GM12801 (cell line): ENCODE results near the gene GPS1.

Source experiments
- CTCF ChIP-seq: IDR thresholded peaks from one replicate; pipeline ENCODE4 v1.5.1; 2011; ENCODE audit warnings: control low read depth; ENCODE audit not compliant: insufficient read length; ENCODE audit errors: extremely low read depth

The GPS1 gene

GRCh38 chr17:82046903-82047302 is 4.8 kb upstream of the GPS1 start:
- TF ChIP-seq CTCF = no peak

- TF ChIP-seq CTCF = no peak
Observed at GRCh38 chr17:82047379-82047778, 4.3 kb upstream of the GPS1 start.

- TF ChIP-seq CTCF = no peak
Observed at GRCh38 chr17:82047914-82048570, 3.7 kb upstream of the GPS1 start.

- TF ChIP-seq CTCF = no peak
Observed at GRCh38 chr17:82048571-82048971, 3.1 kb upstream of the GPS1 start.

- TF ChIP-seq CTCF = no peak
Observed at GRCh38 chr17:82049106-82049505, 2.6 kb upstream of the GPS1 start.

- no peak for TF ChIP-seq CTCF
Observed at GRCh38 chr17:82049521-82049971, 2.2 kb upstream of the GPS1 start.

GRCh38 chr17:82050152-82050760 is 1.4 kb upstream of the GPS1 start:
- no peak for TF ChIP-seq CTCF
